Neuronal stem cell (in vitro differentiated cells): ENCODE measurements around the gene XPO4.

ENCODE experiments used
- DNase-seq: peaks from one replicate; pipeline ENCODE4 v3.0.0-alpha.2; 2013; ENCODE audit warnings: low spot score
- H2AFZ ChIP-seq: one replicate; pipeline ENCODE4 v1.6.1; 2013; ENCODE audit warnings: mild to moderate bottlenecking, low read length, inconsistent platforms
- H2AK5ac ChIP-seq: 2 replicates; pipeline ENCODE4 v1.6.1; 2013; ENCODE audit warnings: low read depth, mild to moderate bottlenecking, inconsistent platforms, low read length, moderate library complexity, mixed read lengths
- H2BK120ac ChIP-seq: 2 replicates; pipeline ENCODE4 v1.6.1; 2013; ENCODE audit warnings: low read depth, mild to moderate bottlenecking, inconsistent platforms, low read length, moderate library complexity, mixed read lengths
- H2BK12ac ChIP-seq: one replicate; pipeline ENCODE4 v1.6.1; 2013; ENCODE audit warnings: low read length, inconsistent platforms
- H2BK15ac ChIP-seq: 2 replicates; pipeline ENCODE4 v1.6.1; 2013; ENCODE audit warnings: mild to moderate bottlenecking, low read length, inconsistent platforms, mixed read lengths
- H2BK5ac ChIP-seq: one replicate; pipeline ENCODE4 v1.6.1; 2013; ENCODE audit warnings: inconsistent platforms, mild to moderate bottlenecking, low read length, moderate library complexity
- H3K14ac ChIP-seq: one replicate; pipeline ENCODE4 v1.6.1; 2013; ENCODE audit warnings: low read length, inconsistent platforms
- H3K18ac ChIP-seq: 2 replicates; pipeline ENCODE4 v1.6.1; 2013; ENCODE audit warnings: low read length, inconsistent platforms
- H3K23ac ChIP-seq: 2 replicates; pipeline ENCODE4 v1.6.1; 2013; ENCODE audit warnings: low read depth, mild to moderate bottlenecking, mixed read lengths, low read length, inconsistent platforms; ENCODE audit not compliant: poor library complexity
- H3K27ac ChIP-seq: replicated peaks from 3 replicates; pipeline ENCODE4 v1.5.1; 2013; ENCODE audit warnings: low read length, inconsistent platforms
- H3K27me3 ChIP-seq, 3 experiments: 2 replicates each; pipeline ENCODE4 v1.6.1; 2013; ENCODE audit warnings: low read length in 3 of 3, mild to moderate bottlenecking in 2 of 3, inconsistent platforms in 1 of 3, low read depth in 1 of 3, mixed read lengths in 1 of 3, moderate library complexity in 1 of 3; ENCODE audit not compliant: control insufficient read depth in 3 of 3, insufficient read depth in 3 of 3
- H3K36me3 ChIP-seq, 2 donors: replicated peaks in 1 of 2; 2 replicates each; pipeline ENCODE4 v1.6.1; 2013; ENCODE audit warnings: low read length in 2 of 2; ENCODE audit not compliant: control insufficient read depth in 2 of 2, insufficient read depth in 2 of 2
- H3K4ac ChIP-seq: 2 replicates; pipeline ENCODE4 v1.6.1; 2013; ENCODE audit warnings: inconsistent platforms, mild to moderate bottlenecking, low read length, moderate library complexity
- H3K4me1 ChIP-seq, 2 donors: 1 replicate in 1 of 2; 2 replicates in 1 of 2; pipeline ENCODE4 v1.6.1; 2013; ENCODE audit warnings: low read length in 2 of 2, low read depth in 1 of 2; ENCODE audit not compliant: control insufficient read depth in 2 of 2, insufficient read depth in 1 of 2
- H3K4me2 ChIP-seq: one replicate; pipeline ENCODE4 v1.6.1; 2013; ENCODE audit warnings: mild to moderate bottlenecking, low read length, inconsistent platforms; ENCODE audit not compliant: insufficient read depth, poor library complexity, severe bottlenecking
- H3K4me3 ChIP-seq, 2 donors: 2 replicates each; pipeline ENCODE4 v1.5.1; 2013; ENCODE audit warnings: low read length in 2 of 2, mild to moderate bottlenecking in 2 of 2, inconsistent platforms in 1 of 2, moderate library complexity in 1 of 2
- H3K79me1 ChIP-seq: one replicate; pipeline ENCODE4 v1.6.1; 2013; ENCODE audit warnings: low read depth, mild to moderate bottlenecking, inconsistent platforms, low read length, moderate library complexity
- H3K9ac ChIP-seq: one replicate; pipeline ENCODE4 v1.6.1; 2013; ENCODE audit warnings: mild to moderate bottlenecking, low read depth, low read length, inconsistent platforms; ENCODE audit not compliant: poor library complexity
- H3K9me3 ChIP-seq, 2 donors: replicated peaks in 1 of 2; 2 replicates each; pipeline versions ENCODE3 to v1.6.1; 2013; ENCODE audit warnings: low read length in 2 of 2, mild to moderate bottlenecking in 2 of 2, inconsistent platforms in 1 of 2, low read depth in 1 of 2, mixed read lengths in 1 of 2, moderate library complexity in 1 of 2; ENCODE audit not compliant: control insufficient read depth in 2 of 2, insufficient read depth in 1 of 2
- H4K8ac ChIP-seq: one replicate; pipeline ENCODE4 v1.6.1; 2013; ENCODE audit warnings: low read depth, mild to moderate bottlenecking, inconsistent platforms, low read length, moderate library complexity
- H4K91ac ChIP-seq: one replicate; pipeline ENCODE4 v1.6.1; 2013; ENCODE audit warnings: low read length, low read depth, mild to moderate bottlenecking, inconsistent platforms; ENCODE audit not compliant: poor library complexity
- WGBS, 2 donors: extraction: QIAGEN DNeasy Blood & Tissue Kit; methylation state at CpG; one replicate each; pipeline ENCODE4 v1.1.7; 2013; ENCODE audit warnings: missing lambda C conversion rate in 2 of 2, mixed read lengths in 1 of 2; ENCODE audit not compliant: insufficient read length in 2 of 2, insufficient replicate concordance in 1 of 2; ENCODE audit errors: extremely low coverage in 2 of 2; 5-methylcytosine and 5-hydroxymethylcytosine counted together

Gene XPO4

GRCh38 chr13:20728579-20729311 is 173.8 kb downstream of the XPO4 start:
- Histone ChIP-seq H3K9me3 (no peaks in the 10 kb centered on the region), H2BK120ac (no peak overlapping the region), H3K36me3 (no peaks in the 10 kb centered on the region), H3K18ac (no peak overlapping the region), H3K4me1 (no peaks in the 10 kb centered on the region), H3K4me2 (no peak overlapping the region), H3K9ac (no peak overlapping the region), H4K8ac (no peak overlapping the region), H3K27me3 (no peaks in the 10 kb centered on the region), H2AK5ac (no peak overlapping the region), H2BK15ac (no peak overlapping the region), H3K23ac (no peak overlapping the region), H3K79me1 (no peaks in the 10 kb centered on the region), H4K91ac (no peak overlapping the region), H2BK12ac (no peak overlapping the region), H3K27ac (no peak overlapping the region), H2BK5ac (no peak overlapping the region), H3K14ac (no peak overlapping the region), H3K4me3 (no peak overlapping the region), H2AFZ (no peak overlapping the region), H3K4ac (no peak overlapping the region)
- WGBS, 2 donors, result no CpG with 5 or more reads among the region's 14 CpGs
- no peak for DNase-seq

DNA sequence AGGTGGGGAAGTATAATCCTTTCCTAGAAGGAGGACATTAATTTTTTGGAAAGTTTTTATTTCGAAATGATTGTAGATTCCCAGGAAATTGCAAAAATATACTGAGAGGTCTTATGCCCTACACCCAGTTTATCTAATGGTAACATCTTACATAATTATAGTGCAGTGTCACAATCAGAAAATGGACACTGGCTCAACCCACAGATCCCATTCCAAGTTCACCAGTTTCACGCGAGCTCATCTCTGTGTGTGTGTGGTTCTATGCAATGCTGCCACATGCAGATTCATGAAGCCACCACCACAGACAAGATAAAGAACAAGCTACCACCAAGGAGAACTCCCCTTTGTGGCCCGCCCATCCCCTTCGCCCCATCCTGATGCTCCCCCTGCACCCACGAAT is 174.7 kb downstream of the XPO4 start:
- Histone ChIP-seq H2AFZ (no peak overlapping the region), H3K36me3 (no peaks in the 10 kb centered on the region), H3K9me3 (no peaks in the 10 kb centered on the region), H3K4me2 (no peak overlapping the region), H3K27ac (no peak overlapping the region), H2AK5ac (no peak overlapping the region), H3K79me1 (no peaks in the 10 kb centered on the region), H3K4ac (no peak overlapping the region), H3K4me1 (no peaks in the 10 kb centered on the region), H4K8ac (no peak overlapping the region), H3K27me3 (no peaks in the 10 kb centered on the region), H2BK5ac (no peak overlapping the region), H2BK120ac (no peak overlapping the region), H3K23ac (no peak overlapping the region), H3K4me3 (no peak overlapping the region), H3K9ac (no peak overlapping the region), H2BK15ac (no peak overlapping the region), H3K18ac (no peak overlapping the region), H4K91ac (no peak overlapping the region), H3K14ac (no peak overlapping the region), H2BK12ac (no peak overlapping the region)
- WGBS, 2 donors, result no CpG with 5 or more reads among the region's 6 CpGs
- DNase-seq, result no peak
